Measurements from ENCODE around the gene TUSC2.

TUSC2 gene

DNA sequence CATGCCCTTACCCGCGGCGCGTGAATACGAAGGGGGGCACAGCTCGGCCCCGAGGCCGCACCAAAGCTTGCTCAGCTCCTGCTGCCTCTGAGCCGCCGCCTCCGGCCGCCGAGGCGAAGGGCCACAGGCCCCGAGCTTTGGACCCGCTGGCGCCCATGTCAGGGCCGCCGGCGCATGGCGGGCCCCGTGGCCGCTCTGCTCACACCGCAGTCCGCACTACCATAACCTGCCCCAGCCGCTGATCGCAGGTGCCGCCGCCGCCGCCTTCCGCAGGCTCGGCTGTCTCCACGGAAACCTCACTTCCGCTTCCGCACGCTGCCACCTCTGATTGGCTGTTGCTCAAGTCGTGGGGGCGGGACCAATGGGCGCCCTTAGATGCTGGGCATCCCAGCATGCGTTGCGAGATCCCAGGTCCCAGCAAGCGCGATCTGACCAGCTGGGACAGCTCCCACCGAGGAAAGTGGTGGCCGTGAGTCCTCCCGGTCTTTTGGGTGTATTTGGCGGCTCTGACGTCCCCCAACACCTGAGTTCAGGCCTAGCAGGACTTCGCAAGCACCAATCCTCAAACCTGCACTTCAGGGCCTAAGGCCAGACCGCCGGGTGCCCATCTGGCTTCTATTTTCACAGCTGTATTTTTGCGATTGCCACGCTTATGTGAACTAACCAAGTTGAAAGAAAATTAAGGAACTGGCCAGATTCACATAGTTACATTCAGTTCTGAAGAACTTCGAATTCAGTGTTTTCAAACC is at the start of gene TUSC2:
Gene TUSC2 (minus strand): TSS at position 281 of the 749 bp plus-strand sequence. CDS start 124 bp downstream, at position 157.
- DNase-seq (ENCODE audit: insufficient read length, low spot score) = peak; percentile 96
- FAIRE-seq = peak; percentile 98

DNA sequence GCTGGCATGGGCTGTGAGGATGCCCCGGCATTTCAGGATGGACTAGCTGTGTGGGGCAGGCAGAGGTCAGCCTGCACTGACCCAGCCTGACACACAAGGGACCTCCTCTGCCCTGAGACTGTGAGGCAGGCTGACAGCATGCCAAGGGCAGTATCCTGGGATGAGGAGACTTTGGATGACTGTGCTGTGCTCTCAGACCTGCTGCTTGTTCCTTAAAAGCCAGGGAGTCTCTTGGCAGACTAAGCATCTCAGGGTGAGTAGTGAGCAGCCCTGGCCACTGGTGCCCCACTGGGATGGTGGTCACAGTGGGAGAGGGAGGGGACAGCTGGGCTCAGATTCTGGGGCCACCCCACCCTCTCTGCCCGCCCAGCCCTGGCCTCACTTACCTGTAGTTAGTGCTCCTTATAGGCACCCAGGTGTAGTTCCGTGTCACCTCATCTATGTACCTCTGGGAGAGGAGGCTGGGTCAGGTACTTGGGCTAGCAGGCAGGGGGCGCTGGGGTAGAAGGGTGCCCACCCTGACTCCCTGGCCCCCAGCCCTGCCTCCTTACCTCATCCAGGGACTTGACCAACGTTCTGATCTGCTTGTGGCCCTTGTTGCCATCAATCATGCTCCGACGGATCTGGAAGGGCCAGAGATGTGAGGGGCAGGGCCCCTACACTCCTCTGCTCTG is 47.4 kb upstream of the TUSC2 start:
- DNase-seq (ENCODE audit: insufficient read length, low spot score) (no peak), FAIRE-seq (no peak)

DNA sequence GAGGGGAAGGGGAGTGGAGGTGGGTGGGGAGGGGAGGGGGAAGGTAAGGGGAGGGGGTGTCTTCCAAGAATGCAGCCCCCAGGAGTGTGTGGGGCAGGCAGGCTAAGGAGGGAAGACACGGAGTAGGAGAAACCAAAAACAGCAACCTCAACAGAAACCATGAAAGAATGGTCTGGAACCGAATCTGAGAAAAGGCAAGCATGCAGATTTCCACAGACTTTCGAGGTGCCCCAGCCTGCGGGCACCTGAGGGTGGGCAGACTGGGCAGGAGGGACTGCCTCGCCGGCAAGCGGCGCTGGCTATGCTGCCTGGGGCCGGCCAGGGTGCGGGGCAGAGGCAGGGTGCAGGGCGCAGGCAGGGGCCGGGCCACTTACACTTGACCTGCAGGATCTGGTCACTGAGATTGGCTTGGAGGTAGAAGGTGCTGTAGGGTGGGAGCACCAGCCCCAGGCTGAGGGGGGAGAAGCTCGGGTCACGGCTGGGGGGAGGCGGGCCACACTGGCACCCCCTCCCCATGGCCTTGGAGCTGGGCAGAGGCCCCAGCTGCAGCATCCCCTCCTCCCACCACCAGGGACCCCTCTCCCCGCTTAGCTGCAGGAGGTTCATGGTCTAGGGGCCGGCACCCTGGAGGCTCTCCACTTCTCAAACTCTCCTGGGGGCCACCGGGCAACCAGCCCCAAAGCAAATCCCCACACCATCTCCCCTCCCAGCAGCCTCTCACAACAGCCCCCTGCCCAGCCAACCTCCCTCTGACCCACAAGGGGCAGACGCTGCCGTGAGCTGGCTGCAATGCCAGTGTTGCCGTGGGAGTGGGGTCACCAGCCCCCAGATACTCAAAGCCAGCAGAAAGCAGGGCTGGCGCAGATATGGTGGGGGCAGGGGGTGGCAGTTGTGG is 46.6 kb upstream of the TUSC2 start:
- no peak for FAIRE-seq
- no peak for DNase-seq (ENCODE audit: insufficient read length, low spot score)

DNA sequence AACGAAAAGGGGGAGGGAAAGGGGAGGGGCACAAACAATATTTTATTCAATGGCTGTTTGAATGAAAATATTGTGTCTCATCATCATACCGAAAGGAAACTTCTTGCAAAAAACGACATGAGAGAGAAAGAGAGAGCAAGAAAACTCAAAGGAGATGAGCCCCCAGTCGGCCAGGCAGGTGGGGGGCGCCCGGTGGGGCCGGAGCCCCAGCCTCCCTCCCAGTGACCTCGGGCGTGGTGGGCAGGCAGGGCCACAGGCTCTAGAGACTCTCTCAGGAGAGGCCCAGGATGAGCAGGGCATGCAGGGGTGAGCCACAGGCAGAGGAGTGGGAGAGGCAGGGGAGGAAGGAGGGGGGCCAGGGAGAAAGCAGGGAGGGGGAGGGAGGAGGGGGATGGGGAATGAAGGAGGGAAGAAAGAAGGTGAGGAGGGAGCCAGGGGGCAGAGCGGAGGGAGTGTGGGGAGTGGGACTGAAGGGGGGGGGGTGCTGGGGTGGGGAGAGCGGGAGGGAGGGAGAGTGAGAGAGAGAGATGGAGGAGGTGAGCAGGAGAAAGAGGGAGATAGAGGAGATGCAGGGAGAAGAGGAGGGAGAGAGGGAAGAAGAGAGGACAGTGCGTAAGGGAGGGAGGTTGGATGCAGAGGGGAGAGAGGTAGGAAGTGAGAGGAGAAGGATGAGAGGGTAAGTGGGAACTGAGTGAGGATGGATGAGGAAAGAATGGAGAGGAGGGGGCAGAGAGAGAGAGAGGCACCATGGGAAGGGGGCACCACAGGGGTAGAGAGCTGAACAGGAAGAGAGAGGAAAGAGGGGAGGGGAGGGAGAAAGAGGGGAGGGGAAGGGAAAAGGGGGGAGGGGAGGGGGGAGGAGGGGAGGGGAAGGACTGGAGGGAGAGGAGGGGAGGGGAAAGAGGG is 45.4 kb upstream of the TUSC2 start:
- DNase-seq (ENCODE audit: insufficient read length, low spot score) = no peak
- no peak for FAIRE-seq

GRCh38 chr3:50372349-50372748 is 44.3 kb upstream of the TUSC2 start:
- FAIRE-seq (no peak), DNase-seq (ENCODE audit: insufficient read length, low spot score) (no peak)

- FAIRE-seq = peak; percentile 57
- DNase-seq (ENCODE audit: insufficient read length, low spot score) = no peak
Measured at GRCh38 chr3:50371133-50371685, 43.2 kb upstream of the TUSC2 start.

GRCh38 chr3:50370594-50370993 is 42.6 kb upstream of the TUSC2 start:
- FAIRE-seq (no peak), DNase-seq (ENCODE audit: insufficient read length, low spot score) (no peak)

DNA sequence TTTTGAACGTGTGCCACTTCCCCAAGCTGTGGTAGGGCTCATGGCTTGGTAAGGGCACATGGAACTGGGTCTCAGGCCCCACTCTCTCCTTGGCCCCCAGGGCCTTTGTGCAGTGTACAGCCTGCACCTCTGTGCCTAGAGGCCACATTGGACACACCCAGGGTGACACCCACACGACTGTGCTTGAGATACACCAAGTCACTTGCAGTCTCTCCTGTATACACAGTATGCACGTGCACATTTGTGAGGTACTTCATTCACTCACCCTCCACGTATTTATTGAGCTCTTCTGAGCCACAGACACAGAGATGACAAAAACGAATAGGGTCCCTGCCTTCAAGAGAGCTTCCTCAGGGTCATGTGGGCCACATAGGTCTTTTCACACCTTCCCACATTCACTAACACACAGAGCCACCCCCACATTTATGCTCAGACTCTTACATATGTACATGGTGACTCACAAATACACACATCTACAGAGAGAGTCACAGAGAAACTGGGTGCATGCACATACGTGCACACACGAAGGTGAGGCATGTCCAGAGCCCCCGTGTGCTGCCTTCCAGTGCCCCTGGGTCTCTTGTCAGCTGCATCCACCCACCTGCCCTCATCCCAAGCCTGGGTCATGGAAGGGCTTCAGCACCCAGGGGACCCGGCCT is 41.1 kb upstream of the TUSC2 start:
- DNase-seq (ENCODE audit: insufficient read length, low spot score) (no peak), FAIRE-seq (no peak)

GRCh38 chr3:50365842-50366220 is 37.8 kb upstream of the TUSC2 start:
- FAIRE-seq (peak; percentile 28), DNase-seq (ENCODE audit: insufficient read length, low spot score) (no peak)

- FAIRE-seq = peak; percentile 81
Measured at GRCh38 chr3:50365080-50365841, 37.2 kb upstream of the TUSC2 start.

DNA sequence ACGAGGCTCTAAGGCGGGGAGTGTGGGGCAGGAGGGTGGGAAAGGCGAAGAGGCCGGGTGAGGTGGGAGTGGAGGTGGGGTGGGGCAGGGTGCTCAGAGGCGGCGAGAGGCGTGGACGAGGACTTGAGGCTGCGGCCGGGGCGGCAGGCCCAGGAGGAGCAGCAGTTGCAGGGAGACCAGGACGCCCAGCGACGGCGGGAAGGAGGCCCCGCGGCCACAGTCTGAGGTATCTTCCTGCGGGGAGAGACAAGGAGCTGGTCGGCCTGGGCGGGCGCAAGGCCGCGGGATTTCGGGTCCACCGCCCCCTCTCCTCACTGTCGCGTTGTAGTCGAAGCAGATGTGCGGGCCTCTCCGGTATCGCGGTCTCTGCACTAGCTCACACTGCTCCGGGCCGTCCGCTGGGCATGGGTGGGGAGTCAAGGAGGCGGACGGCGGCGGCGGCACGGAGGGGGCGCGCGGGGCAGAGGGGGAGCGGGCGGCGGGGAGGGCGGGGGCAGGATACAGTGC is 36.6 kb upstream of the TUSC2 start:
- FAIRE-seq (no peak), DNase-seq (ENCODE audit: insufficient read length, low spot score) (no peak)

More at GRCh38 chr3:50365080-50365841, 37.2 kb upstream of the TUSC2 start:
- DNase-seq (ENCODE audit: insufficient read length, low spot score) = peak; percentile 85

GRCh38 chr3:50359760-50360110 is 31.7 kb upstream of the TUSC2 start:
- FAIRE-seq = no peak

DNA sequence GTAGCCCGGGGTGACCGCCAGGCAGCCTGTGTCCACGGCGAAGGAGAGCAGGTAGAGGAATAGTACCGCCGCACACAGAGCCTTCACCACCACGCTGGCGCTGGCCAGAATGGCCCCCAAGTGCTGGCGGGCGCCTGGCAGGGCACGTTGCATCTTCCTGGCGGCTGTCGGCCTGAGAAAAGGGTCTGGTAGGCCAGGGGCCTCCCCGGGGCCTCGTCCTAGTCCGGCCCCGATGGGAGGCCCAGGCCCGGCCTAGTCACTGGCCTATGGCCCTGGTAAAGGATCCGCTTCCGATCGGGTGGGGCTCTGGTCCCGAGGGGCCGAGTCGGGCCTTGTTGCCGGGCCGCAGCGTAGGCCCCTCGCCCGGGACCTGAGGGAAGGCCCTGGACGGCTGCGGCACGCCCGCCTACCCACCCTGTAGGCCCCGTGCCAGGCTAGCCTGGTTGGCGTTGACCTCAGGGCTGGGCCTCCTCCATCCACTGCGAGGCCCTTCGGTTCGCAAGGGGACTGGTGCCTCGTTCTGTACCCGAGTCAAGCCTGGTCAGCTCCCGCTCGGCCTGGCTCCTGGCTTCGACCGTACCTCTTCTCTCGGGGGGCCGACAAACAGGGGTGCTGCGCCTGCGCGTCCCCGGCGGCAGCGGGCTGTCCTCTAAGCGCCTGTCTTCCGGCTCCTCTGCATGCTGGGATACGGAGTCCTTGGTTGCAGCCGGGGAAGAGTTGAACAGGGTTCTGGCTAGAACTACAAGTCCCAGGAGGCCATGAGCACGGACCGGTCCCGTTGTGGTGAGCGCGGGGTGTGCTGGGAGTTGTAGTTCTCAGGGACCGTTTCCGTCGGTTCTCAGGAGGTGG is 31.1 kb upstream of the TUSC2 start, which contains the start of gene TMEM115:
Gene TMEM115 (minus strand): TSS at position 611 of the 849 bp plus-strand sequence. CDS start 458 bp downstream, at position 153.
- DNase-seq (ENCODE audit: insufficient read length, low spot score) (peak; percentile 99), FAIRE-seq (peak; percentile 99)

More at GRCh38 chr3:50359760-50360110, 31.7 kb upstream of the TUSC2 start:
- no peak for DNase-seq (ENCODE audit: insufficient read length, low spot score)

DNA sequence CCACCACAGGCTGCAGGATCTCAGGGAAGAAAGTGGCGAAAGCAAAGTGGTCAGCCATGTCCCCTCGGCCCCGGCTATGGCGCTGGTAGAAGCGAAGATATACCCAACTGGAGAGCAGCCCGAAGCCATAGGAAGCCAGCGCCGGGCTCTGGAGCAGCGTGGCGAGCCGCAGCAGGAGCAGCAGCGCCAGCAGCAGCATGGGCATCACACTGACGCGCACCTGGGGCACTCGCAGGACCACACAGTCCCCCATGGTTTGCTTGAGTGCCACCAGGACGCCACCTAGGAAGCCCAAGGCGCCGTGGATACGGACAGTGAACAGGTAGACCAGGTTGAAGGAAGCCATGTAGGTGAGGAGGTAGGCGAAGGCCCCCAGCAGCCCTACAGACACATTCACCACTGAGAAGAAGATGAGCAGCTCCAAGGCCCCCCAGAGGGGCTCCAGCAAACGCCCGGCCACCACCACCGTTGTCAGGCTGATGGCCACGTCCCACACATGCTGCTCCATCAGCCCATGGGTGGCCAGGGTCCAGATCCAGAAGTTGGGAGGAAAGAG is 30.4 kb upstream of the TUSC2 start:
- DNase-seq (ENCODE audit: insufficient read length, low spot score) (no peak), FAIRE-seq (no peak)

DNA sequence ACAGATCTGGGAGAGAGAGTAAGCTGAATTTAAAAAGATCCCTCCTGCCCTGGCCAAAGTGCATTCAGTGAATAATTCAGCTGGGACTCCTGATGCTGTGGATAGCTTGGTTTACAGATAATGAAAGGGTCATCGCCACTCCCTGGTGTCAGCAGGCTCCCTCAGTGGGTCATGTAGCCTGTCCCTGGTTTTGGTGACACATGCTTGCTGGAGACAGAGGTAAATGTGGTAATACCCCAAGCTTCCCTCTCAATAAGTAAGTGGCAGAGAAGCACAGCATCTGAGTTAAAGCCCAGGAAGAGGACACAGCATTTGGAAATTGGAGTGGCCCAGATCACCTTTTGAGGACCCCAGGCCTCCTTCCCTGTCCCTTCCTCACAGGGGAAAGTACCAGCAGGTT is 29.5 kb upstream of the TUSC2 start:
- FAIRE-seq = no peak
- DNase-seq (ENCODE audit: insufficient read length, low spot score) = no peak

GRCh38 chr3:50356553-50356952 is 28.5 kb upstream of the TUSC2 start:
- no peak for DNase-seq (ENCODE audit: insufficient read length, low spot score)

More at GRCh38 chr3:50356553-50356952, 28.5 kb upstream of the TUSC2 start:
- FAIRE-seq = no peak
